SHP77 treated with DMSO at 0.1 percent for 48 hours (cell line): ENCODE results near the gene SLC15A2.

Source experiments
- DNase-seq: peaks from one replicate; lab custom pipeline; 2025; lab: John Stamatoyannopoulos, UW

Gene SLC15A2

DNA sequence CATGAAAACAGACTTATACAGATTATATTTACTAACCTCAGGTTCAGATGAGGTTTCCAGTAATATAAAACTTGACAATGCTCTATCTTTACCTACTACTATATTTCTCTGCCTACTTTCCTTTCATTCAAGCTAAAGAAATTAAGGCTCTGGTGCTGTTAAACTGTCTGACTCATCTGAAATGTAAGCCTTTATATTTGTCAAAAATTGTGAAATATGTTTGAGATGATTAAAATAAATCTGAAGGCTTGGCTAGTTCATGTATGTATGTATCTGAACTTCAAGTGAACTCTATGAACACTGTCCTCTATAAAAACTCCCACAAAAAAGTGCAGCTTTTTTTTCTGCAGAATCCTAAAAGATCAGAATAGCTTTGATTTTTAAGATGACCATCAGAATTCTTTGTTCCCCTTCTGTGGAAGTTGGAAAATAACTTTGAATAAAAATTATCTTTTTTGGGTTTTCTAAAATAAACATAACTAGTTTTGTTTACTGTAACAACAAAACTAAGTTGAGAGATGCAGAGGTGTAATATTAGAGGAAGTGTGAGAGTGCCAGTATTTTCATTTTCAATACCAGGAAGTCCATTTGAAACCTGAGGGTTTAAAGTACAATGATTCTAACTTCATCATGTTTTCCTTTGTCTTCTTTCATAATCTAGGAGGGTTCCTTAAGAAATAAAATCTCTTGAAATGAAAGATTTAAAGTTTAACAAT, 85.7 kb downstream of the SLC15A2 start:
- no peak for DNase-seq

DNA sequence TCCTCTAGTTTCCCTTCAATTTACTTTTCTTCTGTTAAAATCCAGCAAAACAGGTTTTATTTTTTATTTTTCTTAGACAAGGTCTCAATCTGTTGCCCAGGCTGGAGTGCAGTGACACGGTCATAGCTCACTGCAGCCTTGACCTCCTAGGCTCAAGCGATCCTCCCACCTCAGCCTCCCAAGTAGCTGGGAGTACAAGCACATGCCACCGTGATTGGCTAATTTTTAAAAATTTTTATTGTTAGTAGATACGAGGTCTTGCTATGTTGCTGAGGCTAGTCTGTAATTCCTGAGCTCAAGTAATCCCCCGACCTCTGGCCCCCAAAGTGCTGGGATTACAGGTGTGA, 86.2 kb downstream of the SLC15A2 start:
- DNase-seq, result no peak

DNA sequence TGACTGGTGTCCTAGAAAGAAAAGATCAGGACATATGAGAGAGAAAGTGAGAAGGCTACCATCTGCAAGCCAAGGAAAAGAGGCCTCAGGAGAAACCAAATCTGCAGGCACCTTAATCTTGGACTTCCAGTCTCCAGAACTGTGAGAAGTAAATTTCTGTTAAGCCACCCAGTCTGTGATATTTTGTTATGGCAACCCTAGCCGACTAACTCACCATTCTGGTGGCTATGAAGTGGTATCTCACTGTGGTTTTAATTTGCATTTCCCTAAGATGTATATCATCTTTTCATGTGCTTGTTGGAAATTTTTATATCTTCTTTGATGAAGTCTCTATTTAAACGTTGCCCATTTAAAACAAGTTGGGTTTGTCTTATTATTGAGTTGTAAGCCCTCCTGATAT, 87.3 kb downstream of the SLC15A2 start:
- no peak for DNase-seq

DNA sequence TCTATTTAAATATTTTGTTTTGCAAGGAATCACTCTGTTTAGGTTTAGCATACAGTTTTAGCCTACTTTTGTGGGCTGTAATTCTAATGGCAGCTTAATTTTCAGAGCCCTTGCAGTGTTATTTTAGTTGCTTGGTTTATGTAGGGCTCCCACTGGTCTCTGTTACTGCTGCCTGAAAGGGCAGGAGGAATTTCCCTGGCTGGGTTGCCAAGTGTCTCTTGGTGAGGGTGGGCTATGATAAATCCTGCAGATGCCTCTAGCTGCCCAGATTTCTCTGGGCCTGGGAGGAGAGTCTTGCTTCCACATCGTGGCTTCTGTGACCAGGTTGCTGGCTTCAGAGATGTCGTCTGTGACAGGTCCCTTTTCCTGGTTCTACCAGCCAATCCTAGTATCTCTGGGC, 91.6 kb downstream of the SLC15A2 start:
- no peak for DNase-seq

DNA sequence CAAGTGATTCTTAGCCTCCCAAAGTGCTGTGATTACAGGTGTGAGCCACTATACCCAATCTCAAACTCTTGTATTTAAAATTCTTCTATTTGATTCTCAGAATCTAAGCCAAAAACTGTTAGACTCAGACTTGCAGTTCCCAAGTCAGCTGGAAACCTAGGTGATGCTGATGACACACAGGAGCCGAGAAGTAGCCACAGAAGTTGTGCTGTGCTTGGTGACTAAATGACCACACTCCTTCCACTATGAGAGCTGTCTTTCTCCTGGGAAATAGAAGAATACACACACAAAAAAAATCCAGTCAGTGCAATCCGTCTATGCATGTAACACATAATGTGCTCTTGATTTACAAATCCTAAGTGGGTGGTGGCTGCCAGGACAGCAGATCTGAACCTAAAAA, 93.9 kb downstream of the SLC15A2 start:
- no peak for DNase-seq

DNA sequence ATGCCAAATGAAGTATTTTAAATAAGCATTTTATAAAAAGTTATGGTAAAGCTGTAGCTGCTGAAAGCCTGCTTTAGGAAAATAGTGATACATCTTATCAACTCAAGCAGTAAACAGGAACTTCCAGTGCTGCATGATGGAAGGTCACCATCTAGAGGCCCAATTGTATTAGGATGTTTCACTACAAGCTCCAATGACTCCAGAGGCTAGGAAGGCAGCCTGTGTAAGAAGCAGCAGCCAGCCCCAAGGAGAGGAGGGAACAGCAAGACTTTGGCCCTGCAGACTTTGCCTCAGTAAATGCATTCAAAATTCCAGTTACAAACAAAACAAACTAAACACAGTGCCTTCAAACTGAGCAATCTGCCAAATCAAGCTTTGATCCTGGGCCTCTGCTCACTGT, 95.7 kb downstream of the SLC15A2 start:
- no peak for DNase-seq

DNA sequence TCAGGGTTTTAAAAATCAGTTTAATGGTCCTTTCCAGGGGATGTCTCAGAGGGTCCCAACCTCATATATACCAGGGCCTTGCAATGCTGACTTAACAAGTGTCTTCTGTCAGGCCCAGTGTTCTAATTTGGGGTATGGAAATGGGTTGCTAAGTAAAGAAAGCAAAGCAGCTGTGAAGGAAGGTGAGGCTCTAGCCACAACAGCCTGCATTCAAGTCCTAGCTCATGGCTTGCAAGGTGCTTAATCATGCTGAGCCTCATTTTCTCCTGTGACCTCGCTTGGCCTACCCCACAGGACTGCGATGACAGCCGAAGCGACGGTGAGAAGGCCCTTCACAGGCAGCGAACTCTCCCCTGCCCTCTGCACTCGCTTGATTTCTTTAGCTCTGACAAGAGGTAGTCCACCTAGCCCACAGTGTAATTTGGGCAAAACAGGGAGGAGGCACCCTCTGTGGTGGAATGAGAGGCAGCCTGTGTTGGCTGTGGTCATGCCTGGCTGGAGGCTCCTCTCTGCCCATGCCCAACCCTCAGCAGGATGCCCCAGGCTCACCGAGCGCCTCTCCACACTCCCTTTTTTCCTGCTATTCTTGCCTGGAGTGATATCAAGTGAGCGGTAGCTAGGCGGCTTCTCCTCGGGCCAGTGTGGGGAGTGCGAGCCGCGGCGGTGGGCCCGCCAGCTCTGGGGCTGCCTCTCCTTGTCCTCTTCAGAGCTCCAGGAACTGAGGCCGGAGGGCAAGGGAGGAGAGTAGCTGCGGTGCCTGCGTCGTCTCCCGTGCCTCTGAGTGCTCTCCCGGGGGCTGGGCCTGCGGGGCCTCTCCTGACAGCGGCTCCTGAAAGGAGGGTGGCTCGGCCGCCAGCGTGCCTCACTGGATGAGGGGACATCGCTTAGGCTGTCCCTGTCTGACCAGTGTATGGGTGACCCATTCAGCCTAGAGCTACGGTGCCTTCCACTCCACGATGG, 98.7 kb downstream of the SLC15A2 start:
- no peak for DNase-seq
